Common myeloid progenitor, CD34-positive (primary cell): ENCODE data around the gene FREM1.

Source experiments
- CTCF ChIA-PET: fragments of 350-600 bp; sonication (Branson Sonifier 250); formaldehyde crosslinking; loops from one replicate; lab custom pipeline; 2021; ENCODE audit warnings: antibody characterized with exemption; lab: Charles Lee
- POLR2A ChIA-PET: fragments of 350-600 bp; sonication (Branson Sonifier 250); formaldehyde crosslinking; loops from one replicate; lab custom pipeline; 2021; ENCODE audit warnings: antibody characterized with exemption; lab: Charles Lee
- DNase-seq, 3 donors: peaks; one replicate each; pipeline versions ENCODE4 v3.0.0 to v3.0.0-alpha.2; 2013
- H3K27ac ChIP-seq, 2 experiments: 1 replicate in 1 of 2; 2 replicates in 1 of 2; pipeline ENCODE4 v1.7.0; 2013; ENCODE audit warnings: inconsistent platforms in 2 of 2, low read length in 2 of 2, mild to moderate bottlenecking in 2 of 2, low read depth in 1 of 2, moderate library complexity in 1 of 2; ENCODE audit not compliant: severe bottlenecking in 2 of 2, insufficient read depth in 1 of 2, poor library complexity in 1 of 2
- H3K27me3 ChIP-seq, 5 experiments: replicated peaks in 2 of 5; 1 replicate in 3 of 5; 2 replicates in 2 of 5; pipeline versions ENCODE4 v1.6.1 to v1.7.0; 2013; ENCODE audit warnings: low read length in 4 of 5, mild to moderate bottlenecking in 2 of 5, moderate library complexity in 2 of 5, inconsistent platforms in 1 of 5; ENCODE audit not compliant: insufficient read depth in 5 of 5, control insufficient read depth in 4 of 5
- H3K36me3 ChIP-seq, 4 experiments: 1 replicate in 2 of 4; 2 replicates in 2 of 4; pipeline versions ENCODE4 v1.6.1 to v1.7.0; 2013; ENCODE audit warnings: low read length in 3 of 4, control low read depth in 1 of 4, mild to moderate bottlenecking in 1 of 4; ENCODE audit not compliant: control insufficient read depth in 4 of 4, insufficient read depth in 4 of 4
- H3K4me1 ChIP-seq, 4 experiments: 1 replicate in 3 of 4; 2 replicates in 1 of 4; pipeline versions ENCODE4 v1.6.1 to v1.7.1; 2013; ENCODE audit warnings: low read length in 3 of 4, mild to moderate bottlenecking in 3 of 4, control low read depth in 1 of 4, inconsistent platforms in 1 of 4, moderate library complexity in 1 of 4; ENCODE audit not compliant: control insufficient read depth in 4 of 4, insufficient read depth in 4 of 4; ENCODE audit errors: control extremely low read depth in 1 of 4
- H3K4me3 ChIP-seq, 7 experiments: 1 replicate in 4 of 7; 2 replicates in 3 of 7; pipeline versions ENCODE4 v1.5.1 to v1.7.0; 2013; ENCODE audit warnings: mild to moderate bottlenecking in 7 of 7, low read length in 6 of 7, moderate library complexity in 6 of 7, inconsistent platforms in 2 of 7, low read depth in 2 of 7, control low read depth in 1 of 7; ENCODE audit not compliant: insufficient read depth in 4 of 7, control insufficient read depth in 1 of 7; ENCODE audit errors: extremely low read depth in 1 of 7
- H3K9me3 ChIP-seq, 5 experiments: 1 replicate in 4 of 5; 2 replicates in 1 of 5; pipeline versions ENCODE4 v1.6.1 to v1.7.1; 2013; ENCODE audit warnings: low read length in 4 of 5, mild to moderate bottlenecking in 2 of 5, inconsistent platforms in 1 of 5, low read depth in 1 of 5, moderate library complexity in 1 of 5; ENCODE audit not compliant: control insufficient read depth in 4 of 5, insufficient read depth in 2 of 5; ENCODE audit errors: control extremely low read depth in 1 of 5
- WGBS: methylation state at CpG from one replicate; pipeline ENCODE4 v1.1.5; 2013; ENCODE audit not compliant: insufficient coverage; 5-methylcytosine and 5-hydroxymethylcytosine counted together

The FREM1 gene

GRCh38 chr9:14719231-14719923 is 190.9 kb downstream of the FREM1 start:
- ChIA-PET POLR2A (no interaction called here), CTCF (no interaction called here)
- WGBS: 90% methylated on average over 3 of the region's 8 CpGs

GRCh38 chr9:14715102-14715501 is 195.1 kb downstream of the FREM1 start:
- Histone ChIP-seq H3K4me3 (no peak overlapping the region), H3K27ac (no peak overlapping the region), H3K36me3 (no peaks in the 10 kb centered on the region), H3K27me3 (peaks cover 0 to 5% (median 0%) of the 10 kb centered on the region in 5 experiments), H3K4me1 (no peaks in the 10 kb centered on the region), H3K9me3 (no peaks in the 10 kb centered on the region)
- CTCF ChIA-PET: no interaction called here
- WGBS: 100% methylated on average over 1 of the region's 4 CpGs
- DNase-seq: no peak
- POLR2A ChIA-PET: no interaction called here

More at GRCh38 chr9:14719231-14719923, 190.9 kb downstream of the FREM1 start:
- H3K27ac ChIP-seq: no peak overlapping the region
- DNase-seq: no peak
- H3K36me3 ChIP-seq: no peaks in the 10 kb centered on the region
- H3K9me3 ChIP-seq: no peaks in the 10 kb centered on the region
- peaks cover 0 to 7% (median 0%) of the 10 kb centered on the region in 5 experiments for H3K27me3 ChIP-seq
- no peak overlapping the region for H3K4me3 ChIP-seq
- no peaks in the 10 kb centered on the region for H3K4me1 ChIP-seq

- WGBS: 86% methylated on average over 1 of the region's 3 CpGs
- Histone ChIP-seq H3K36me3 (no peaks in the 10 kb centered on the region), H3K9me3 (no peaks in the 10 kb centered on the region), H3K27ac (no peak overlapping the region), H3K27me3 (no peaks in the 10 kb centered on the region), H3K4me3 (no peak overlapping the region), H3K4me1 (no peaks in the 10 kb centered on the region)
- CTCF ChIA-PET: no interaction called here
- POLR2A ChIA-PET: no interaction called here
- DNase-seq: no peak
These were observed 197.0 kb downstream of the FREM1 start for GRCh38 chr9:14713187-14713767.

GRCh38 chr9:14710804-14711203 is 199.4 kb downstream of the FREM1 start:
- CTCF ChIA-PET: no interaction called here
- no peaks in the 10 kb centered on the region for H3K4me1 ChIP-seq
- H3K4me3 ChIP-seq: no peak overlapping the region
- no peak for DNase-seq
- no peaks in the 10 kb centered on the region for H3K36me3 ChIP-seq
- POLR2A ChIA-PET: no interaction called here
- H3K27ac ChIP-seq: no peak overlapping the region
- H3K27me3 ChIP-seq: no peaks in the 10 kb centered on the region
- H3K9me3 ChIP-seq: peaks cover 0 to 9% (median 0%) of the 10 kb centered on the region in 5 experiments

GRCh38 chr9:14706530-14707140 is 203.6 kb downstream of the FREM1 start:
- peaks cover 2 to 17% (median 10%) of the 10 kb centered on the region in 5 experiments for H3K9me3 ChIP-seq
- ChIA-PET POLR2A (no interaction called here), CTCF (no interaction called here)
- peaks cover 0 to under 1% (median 0%) of the 10 kb centered on the region in 5 experiments for H3K27me3 ChIP-seq
- no peak for DNase-seq
- no peaks in the 10 kb centered on the region for H3K4me1 ChIP-seq
- no peaks in the 10 kb centered on the region for H3K36me3 ChIP-seq
- H3K4me3 ChIP-seq: no peak overlapping the region
- H3K27ac ChIP-seq: no peak overlapping the region
- no CpG with 5 or more reads among the region's 5 CpGs for WGBS

GRCh38 chr9:14705079-14705478 is 205.1 kb downstream of the FREM1 start:
- ChIA-PET POLR2A (no interaction called here), CTCF (interaction anchor here (1.1 kb wide), 1 partner anchor 62 kb away, joined by 3 read pairs; no protein-coding TSS in a partner anchor)
- Histone ChIP-seq H3K27me3 (peaks cover 0 to 2% (median 0%) of the 10 kb centered on the region in 5 experiments), H3K36me3 (no peaks in the 10 kb centered on the region), H3K9me3 (peaks cover 2 to 17% (median 10%) of the 10 kb centered on the region in 5 experiments), H3K27ac (no peak overlapping the region), H3K4me1 (no peaks in the 10 kb centered on the region), H3K4me3 (no peak overlapping the region)
- DNase-seq: no peak

GRCh38 chr9:14704281-14704680 is 205.9 kb downstream of the FREM1 start:
- CTCF ChIA-PET: no interaction called here
- WGBS: 100% methylated on average over 3 of the region's 3 CpGs
- peaks cover 0 to 2% (median 0%) of the 10 kb centered on the region in 5 experiments for H3K27me3 ChIP-seq
- H3K4me3 ChIP-seq: no peak overlapping the region
- peaks cover 2 to 17% (median 10%) of the 10 kb centered on the region in 5 experiments for H3K9me3 ChIP-seq
- H3K4me1 ChIP-seq: no peaks in the 10 kb centered on the region
- H3K36me3 ChIP-seq: no peaks in the 10 kb centered on the region
- no peak for DNase-seq
- H3K27ac ChIP-seq: no peak overlapping the region
- POLR2A ChIA-PET: no interaction called here
